ENCODE data around the gene RIPOR1.
"Not testable (repeated sequence)": the region's sequence is repeated elsewhere in the genome, so short reads cannot be mapped to it uniquely, and the experiment has no call there.

The RIPOR1 gene

GRCh38 chr16:67486805-67487204, 41.8 kb upstream of the RIPOR1 start:
- FAIRE-seq (no peak), DNase-seq (ENCODE audit: insufficient read length, low spot score) (no peak)
- TF ChIP-seq PAX5 (IDR thresholded peaks at IDR 0.05; ENCODE audit: insufficient read depth, low read length, severe bottlenecking) (no peak), POLR2A (IDR thresholded peaks at IDR 0.05; ENCODE audit: low read depth, low read length) (no peak), POU2F2 (IDR thresholded peaks at IDR 0.05; ENCODE audit: low read depth, low read length) (no peak), TAF1 (IDR thresholded peaks at IDR 0.05; ENCODE audit: low read depth, low read length) (no peak), SPI1 (IDR thresholded peaks at IDR 0.05; ENCODE audit: low read depth, low read length) (no peak), POLR2AphosphoS5 (IDR thresholded peaks at IDR 0.05; ENCODE audit: low read depth, low read length) (no peak)

- not testable (repeated sequence) for FAIRE-seq
Observed at GRCh38 chr16:67487561-67487960, 41.1 kb upstream of the RIPOR1 start.

DNA sequence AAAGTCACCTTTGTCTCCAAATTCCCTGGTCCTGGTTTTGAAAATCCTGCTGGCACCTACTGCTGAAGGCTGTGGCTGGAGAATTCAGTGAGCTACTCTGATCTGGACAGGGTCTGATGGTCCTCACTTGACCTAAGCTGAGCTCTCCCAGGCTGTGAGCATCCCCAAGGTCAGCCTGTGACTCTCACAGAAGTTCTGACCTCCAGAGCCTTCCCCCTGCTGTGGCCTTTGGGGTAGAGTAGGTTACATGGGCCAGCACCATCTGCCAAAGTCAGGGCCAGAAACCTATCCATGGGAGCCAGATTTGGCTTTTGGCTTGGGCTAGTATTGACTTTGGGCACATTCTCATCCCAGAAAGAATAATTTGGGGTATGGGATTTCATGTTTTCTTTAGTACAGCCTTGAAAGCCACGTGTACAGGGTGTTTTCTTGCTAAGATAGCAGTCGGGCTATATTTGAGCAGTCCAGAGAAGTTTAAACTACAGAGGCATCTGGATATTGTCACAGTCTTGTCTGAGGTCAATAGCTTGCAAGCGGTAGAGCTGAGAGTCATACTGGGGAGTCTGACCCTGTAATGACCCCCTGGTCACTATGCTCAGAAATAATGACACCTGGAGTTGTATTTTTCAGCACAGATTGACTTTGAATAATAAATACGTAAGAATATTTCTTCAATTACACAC, 39.1 kb upstream of the RIPOR1 start:
- DNase-seq (ENCODE audit: insufficient read length, low spot score): no peak
- FAIRE-seq: no peak
- TF ChIP-seq TAF1 (IDR thresholded peaks at IDR 0.05; ENCODE audit: low read depth, low read length) (no peak), PAX5 (IDR thresholded peaks at IDR 0.05; ENCODE audit: insufficient read depth, low read length, severe bottlenecking) (no peak), SPI1 (IDR thresholded peaks at IDR 0.05; ENCODE audit: low read depth, low read length) (no peak), POU2F2 (IDR thresholded peaks at IDR 0.05; ENCODE audit: low read depth, low read length) (no peak), POLR2A (IDR thresholded peaks at IDR 0.05; ENCODE audit: low read depth, low read length) (no peak), POLR2AphosphoS5 (IDR thresholded peaks at IDR 0.05; ENCODE audit: low read depth, low read length) (no peak)

More at GRCh38 chr16:67487561-67487960, 41.1 kb upstream of the RIPOR1 start:
- DNase-seq (ENCODE audit: insufficient read length, low spot score): not testable (repeated sequence)

DNA sequence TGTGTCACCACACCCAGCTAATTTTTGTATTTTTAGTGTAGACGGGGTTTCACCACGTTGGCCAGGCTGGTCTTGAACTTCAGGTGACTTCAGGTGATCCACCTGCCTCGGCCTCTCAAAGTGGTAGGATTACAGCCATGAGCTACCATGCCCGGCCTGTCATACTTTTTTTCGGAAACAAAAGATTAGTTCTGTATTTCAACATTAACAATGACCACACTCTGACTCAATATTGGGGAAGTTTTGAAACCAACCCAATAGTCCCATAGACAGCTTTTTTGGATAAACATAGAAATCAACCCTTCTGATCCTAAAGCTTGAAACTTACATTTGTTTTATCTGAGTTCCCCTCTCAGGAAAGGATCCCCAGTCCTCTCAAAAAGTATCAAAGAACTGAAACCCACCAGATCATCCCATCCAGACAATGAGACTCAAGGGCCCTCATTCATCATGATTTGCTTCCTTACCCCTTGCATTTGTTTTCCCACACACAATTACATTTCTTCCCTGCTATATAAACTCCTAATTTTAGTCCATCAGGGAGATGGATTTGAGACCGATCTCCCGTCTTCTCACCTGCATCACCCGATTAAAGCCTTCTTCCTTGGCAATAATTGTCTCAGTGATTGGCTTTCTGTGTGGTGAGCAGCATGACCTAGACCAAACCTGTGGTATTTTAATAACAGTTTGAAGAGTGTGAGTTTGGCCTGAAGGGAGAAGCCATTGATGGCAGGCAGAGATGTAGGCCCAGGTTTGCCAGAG, 38.1 kb upstream of the RIPOR1 start:
- DNase-seq (ENCODE audit: insufficient read length, low spot score) (no peak), FAIRE-seq (no peak)

GRCh38 chr16:67499106-67499505, 29.5 kb upstream of the RIPOR1 start:
- TF ChIP-seq PAX5 (IDR thresholded peaks at IDR 0.05; ENCODE audit: insufficient read depth, low read length, severe bottlenecking) (no peak), POU2F2 (IDR thresholded peaks at IDR 0.05; ENCODE audit: low read depth, low read length) (no peak), POLR2AphosphoS5 (IDR thresholded peaks at IDR 0.05; ENCODE audit: low read depth, low read length) (no peak), POLR2A (IDR thresholded peaks at IDR 0.05; ENCODE audit: low read depth, low read length) (no peak), TAF1 (IDR thresholded peaks at IDR 0.05; ENCODE audit: low read depth, low read length) (no peak), SPI1 (IDR thresholded peaks at IDR 0.05; ENCODE audit: low read depth, low read length) (no peak)
- DNase-seq (ENCODE audit: insufficient read length, low spot score): no peak
- no peak for FAIRE-seq

More for the DNA sequence above, 38.1 kb upstream of the RIPOR1 start:
- TF ChIP-seq POLR2AphosphoS5 (IDR thresholded peaks at IDR 0.05; ENCODE audit: low read depth, low read length): no peak
- no peak for TF ChIP-seq SPI1 (IDR thresholded peaks at IDR 0.05; ENCODE audit: low read depth, low read length)
- TF ChIP-seq PAX5 (IDR thresholded peaks at IDR 0.05; ENCODE audit: insufficient read depth, low read length, severe bottlenecking): no peak
- TF ChIP-seq POU2F2 (IDR thresholded peaks at IDR 0.05; ENCODE audit: low read depth, low read length): no peak
- no peak for TF ChIP-seq TAF1 (IDR thresholded peaks at IDR 0.05; ENCODE audit: low read depth, low read length)
- TF ChIP-seq POLR2A (IDR thresholded peaks at IDR 0.05; ENCODE audit: low read depth, low read length): no peak

DNA sequence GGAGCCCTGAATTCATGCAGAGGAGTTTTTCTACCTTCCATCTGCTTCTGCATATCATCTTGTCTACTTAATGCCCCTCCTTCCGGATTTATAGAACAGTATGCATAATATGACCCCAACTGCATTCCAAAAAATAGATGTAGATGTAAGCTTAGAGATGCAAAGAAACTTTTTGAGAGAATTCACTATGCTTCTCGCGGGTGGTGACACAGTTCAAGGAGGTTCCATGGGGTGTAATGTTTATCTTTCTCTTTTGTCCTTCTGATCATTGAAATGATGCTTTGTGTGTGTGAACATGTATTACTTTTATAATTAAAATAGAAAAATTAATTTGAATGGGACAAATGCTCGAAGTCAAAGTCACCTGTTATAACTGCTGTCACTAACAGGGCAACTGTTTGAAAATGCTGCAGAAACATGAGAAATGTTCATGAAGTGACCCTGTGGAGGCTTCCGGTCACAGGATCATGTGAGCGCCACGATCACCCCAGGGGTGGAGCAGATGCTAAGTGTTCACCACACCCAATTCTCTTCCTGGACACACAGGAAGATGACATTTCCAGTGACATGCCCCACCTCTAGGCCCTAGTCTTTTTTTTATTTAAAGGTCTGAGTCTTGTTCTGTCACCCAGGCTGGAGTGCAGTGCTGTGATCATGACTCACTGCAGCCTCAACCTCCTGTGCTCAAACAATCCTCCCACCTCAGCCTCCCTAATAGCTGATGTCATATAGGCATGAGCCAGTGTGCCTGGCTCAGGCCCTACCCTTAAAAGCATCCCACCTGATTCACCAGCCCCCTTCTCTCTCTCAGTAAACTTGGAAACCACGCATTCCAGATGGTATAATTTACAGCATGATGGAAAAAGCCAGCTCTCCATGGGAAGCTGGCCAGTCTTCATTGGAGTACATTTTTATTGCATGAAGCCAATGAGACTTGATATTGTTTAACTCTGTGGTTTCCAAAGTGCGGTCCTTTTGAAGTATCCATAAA, 24.3 kb upstream of the RIPOR1 start:
- DNase-seq (ENCODE audit: insufficient read length, low spot score) (peak; percentile 53), FAIRE-seq (no peak)
- TF ChIP-seq TAF1 (IDR thresholded peaks at IDR 0.05; ENCODE audit: low read depth, low read length) (no peak), POU2F2 (IDR thresholded peaks at IDR 0.05; ENCODE audit: low read depth, low read length) (no peak), POLR2AphosphoS5 (IDR thresholded peaks at IDR 0.05; ENCODE audit: low read depth, low read length) (no peak), POLR2A (IDR thresholded peaks at IDR 0.05; ENCODE audit: low read depth, low read length) (no peak), PAX5 (IDR thresholded peaks at IDR 0.05; ENCODE audit: insufficient read depth, low read length, severe bottlenecking) (no peak), SPI1 (IDR thresholded peaks at IDR 0.05; ENCODE audit: low read depth, low read length) (no peak)

GRCh38 chr16:67506468-67506867, 22.2 kb upstream of the RIPOR1 start:
- DNase-seq (ENCODE audit: insufficient read length, low spot score): no peak
- no peak for FAIRE-seq

GRCh38 chr16:67509016-67509415, 19.6 kb upstream of the RIPOR1 start:
- DNase-seq (ENCODE audit: insufficient read length, low spot score) (no peak), FAIRE-seq (no peak)
- TF ChIP-seq SPI1 (IDR thresholded peaks at IDR 0.05; ENCODE audit: low read depth, low read length): no peak
- TF ChIP-seq PAX5 (IDR thresholded peaks at IDR 0.05; ENCODE audit: insufficient read depth, low read length, severe bottlenecking): no peak
- no peak for TF ChIP-seq POLR2A (IDR thresholded peaks at IDR 0.05; ENCODE audit: low read depth, low read length)
- TF ChIP-seq POLR2AphosphoS5 (IDR thresholded peaks at IDR 0.05; ENCODE audit: low read depth, low read length): no peak

More at GRCh38 chr16:67506468-67506867, 22.2 kb upstream of the RIPOR1 start:
- TF ChIP-seq TAF1 (IDR thresholded peaks at IDR 0.05; ENCODE audit: low read depth, low read length): no peak
- TF ChIP-seq POU2F2 (IDR thresholded peaks at IDR 0.05; ENCODE audit: low read depth, low read length): no peak
- TF ChIP-seq POLR2AphosphoS5 (IDR thresholded peaks at IDR 0.05; ENCODE audit: low read depth, low read length): no peak
- no peak for TF ChIP-seq PAX5 (IDR thresholded peaks at IDR 0.05; ENCODE audit: insufficient read depth, low read length, severe bottlenecking)
- no peak for TF ChIP-seq SPI1 (IDR thresholded peaks at IDR 0.05; ENCODE audit: low read depth, low read length)
- no peak for TF ChIP-seq POLR2A (IDR thresholded peaks at IDR 0.05; ENCODE audit: low read depth, low read length)

GRCh38 chr16:67513892-67514291, 14.7 kb upstream of the RIPOR1 start:
- not testable (repeated sequence) for DNase-seq (ENCODE audit: insufficient read length, low spot score); FAIRE-seq
